SK-N-SH treated with all-trans-retinoic acid at 6 μM for 48 hours (cell line): ENCODE results near the gene ADORA1.

Experiments
- ATAC-seq: fragments of 200-7000 bp; cut with Tn5 transposase; 3 replicates; pipeline ENCODE4 v1.9.1; 2020; ENCODE audit warnings: mild to moderate bottlenecking, moderate library complexity
- BACH2 ChIP-seq: fragments of 250-450 bp; sonication (Bioruptor Pico); IDR thresholded peaks from 2 replicates; pipeline ENCODE4 v1.9.0; 2021; ENCODE audit warnings: mild to moderate bottlenecking, borderline replicate concordance
- CSDC2 ChIP-seq: fragments of 250-450 bp; sonication (Bioruptor Pico); IDR thresholded peaks from 2 replicates; pipeline ENCODE4 v1.5.0; 2020; ENCODE audit warnings: mild to moderate bottlenecking, moderate library complexity
- ESRRG ChIP-seq: fragments of 250-450 bp; sonication (Bioruptor Pico); IDR thresholded peaks from 2 replicates; pipeline ENCODE4 v1.6.1; 2021; ENCODE audit warnings: mild to moderate bottlenecking
- GLIS3 ChIP-seq: fragments of 250-450 bp; sonication (Bioruptor Pico); IDR thresholded peaks from 2 replicates; pipeline ENCODE4 v1.5.0; 2020; ENCODE audit warnings: mild to moderate bottlenecking, moderate library complexity
- ISL1 ChIP-seq: fragments of 250-450 bp; sonication (Bioruptor Pico); IDR thresholded peaks from 2 replicates; pipeline ENCODE4 v2.1.2; 2022; ENCODE audit warnings: mild to moderate bottlenecking, moderate library complexity
- OSR1 ChIP-seq: fragments of 250-450 bp; sonication (Bioruptor Pico); IDR thresholded peaks from 2 replicates; pipeline ENCODE4 v1.8.0; 2022; ENCODE audit warnings: moderate library complexity, mild to moderate bottlenecking, inconsistent platforms
- PATZ1 ChIP-seq: fragments of 250-450 bp; sonication (Bioruptor Pico); IDR thresholded peaks from 2 replicates; pipeline ENCODE4 v1.8.0; 2020; ENCODE audit warnings: mild to moderate bottlenecking, moderate library complexity, borderline replicate concordance
- PPARA ChIP-seq: fragments of 250-450 bp; sonication (Bioruptor Pico); IDR thresholded peaks from 2 replicates; pipeline ENCODE4 v1.5.0; 2020; ENCODE audit warnings: mild to moderate bottlenecking, borderline replicate concordance
- RARB ChIP-seq: fragments of 250-450 bp; sonication (Bioruptor Pico); IDR thresholded peaks from 2 replicates; pipeline ENCODE4 v1.8.0; 2021; ENCODE audit warnings: mild to moderate bottlenecking, moderate library complexity
- SNAI2 ChIP-seq: fragments of 250-450 bp; sonication (Bioruptor Pico); IDR thresholded peaks from 2 replicates; pipeline ENCODE4 v1.5.0; 2020; ENCODE audit warnings: mild to moderate bottlenecking, moderate library complexity
- TCF4 ChIP-seq: fragments of 250-450 bp; sonication (Bioruptor Pico); IDR thresholded peaks from 2 replicates; pipeline ENCODE4 v1.8.0; 2021; ENCODE audit warnings: mild to moderate bottlenecking, moderate library complexity, borderline replicate concordance
- TOX ChIP-seq: fragments of 250-450 bp; sonication (Bioruptor Pico); IDR thresholded peaks from 2 replicates; pipeline ENCODE4 v1.8.0; 2021; ENCODE audit warnings: mild to moderate bottlenecking, moderate library complexity, borderline replicate concordance
- ZC3H10 ChIP-seq: fragments of 250-450 bp; sonication (Bioruptor Pico); IDR thresholded peaks from 2 replicates; pipeline ENCODE4 v1.5.1; 2021; ENCODE audit warnings: mild to moderate bottlenecking, moderate library complexity
- ZFP3 ChIP-seq: fragments of 250-450 bp; sonication (Bioruptor Pico); IDR thresholded peaks from 2 replicates; pipeline ENCODE4 v1.5.0; 2020; ENCODE audit warnings: mild to moderate bottlenecking, moderate library complexity
- ZFP30 ChIP-seq: fragments of 450-650 bp; formaldehyde crosslinking; IDR thresholded peaks from 2 replicates; pipeline ENCODE4 v1.5.0; 2022; ENCODE audit warnings: mild to moderate bottlenecking, moderate library complexity
- ZNF565 ChIP-seq: fragments of 450-650 bp; formaldehyde crosslinking; conservative IDR thresholded peaks from 2 replicates; pipeline ENCODE4 v1.5.0; 2020; ENCODE audit warnings: low read depth, mild to moderate bottlenecking, moderate library complexity
- ZNF70 ChIP-seq: fragments of 450-650 bp; formaldehyde crosslinking; IDR thresholded peaks from 2 replicates; pipeline ENCODE4 v1.5.0; 2020; ENCODE audit warnings: mild to moderate bottlenecking, moderate library complexity
- ZNF8 ChIP-seq: fragments of 450-650 bp; formaldehyde crosslinking; IDR thresholded peaks from 2 replicates; pipeline ENCODE4 v1.5.0; 2020; ENCODE audit warnings: mild to moderate bottlenecking, moderate library complexity
- TF ChIP-seq, protein P1 (sequence below): fragments of 250-450 bp; sonication (Bioruptor Pico); IDR thresholded peaks from 2 replicates; pipeline ENCODE4 v1.5.1; 2020; ENCODE audit warnings: low read depth, mild to moderate bottlenecking, moderate library complexity
- TF ChIP-seq, protein P2 (sequence below): fragments of 250-450 bp; sonication (Bioruptor Pico); IDR thresholded peaks from 2 replicates; pipeline ENCODE4 v1.5.1; 2021; ENCODE audit warnings: mild to moderate bottlenecking, moderate library complexity

ADORA1 gene

DNA sequence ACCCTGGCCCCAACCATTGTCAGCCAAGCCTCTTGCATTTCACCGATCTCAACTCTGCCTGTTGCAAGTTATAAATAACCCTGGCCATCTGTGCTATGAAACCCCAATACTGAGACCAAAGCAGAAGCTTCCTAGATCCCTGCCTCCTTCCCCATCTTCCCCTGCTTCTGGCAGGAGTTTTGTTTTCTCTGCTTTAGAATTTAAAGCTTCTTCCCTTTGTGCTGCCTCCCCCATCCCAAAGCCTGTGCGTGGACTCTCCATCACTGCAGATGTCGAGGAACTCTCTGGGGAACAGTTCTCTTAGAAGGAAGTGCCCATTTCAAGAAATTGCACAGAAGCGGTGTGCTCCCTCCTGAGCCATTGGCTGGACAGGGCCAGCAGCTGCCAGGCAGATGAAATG, 24.3 kb upstream of the ADORA1 start:
- ATAC-seq: no peak

GRCh38 chr1:203103829-203104495, 23.6 kb upstream of the ADORA1 start:
- no peak for TF ChIP-seq GLIS3 (CRISPR knock-in tag)
- TF ChIP-seq ZNF8 (CRISPR knock-in tag): no peak
- TF ChIP-seq TOX (CRISPR knock-in tag): no peak
- no peak for TF ChIP-seq BACH2 (CRISPR knock-in tag)
- ATAC-seq: no peak

More for the DNA sequence above, 24.3 kb upstream of the ADORA1 start:
- TF ChIP-seq CSDC2 (CRISPR knock-in tag) (no peak), PPARA (no peak), ZNF70 (CRISPR knock-in tag) (no peak), ZNF8 (CRISPR knock-in tag) (no peak)

GRCh38 chr1:203104789-203105390, 22.6 kb upstream of the ADORA1 start:
- no peak for ATAC-seq
- TF ChIP-seq TCF4 (CRISPR knock-in tag) (no peak), OSR1 (no peak), CSDC2 (CRISPR knock-in tag) (no peak), ESRRG (CRISPR knock-in tag) (no peak), PATZ1 (CRISPR knock-in tag) (no peak), ISL1 (no peak), RARB (CRISPR knock-in tag) (no peak), ZNF70 (CRISPR knock-in tag) (no peak), ZFP3 (CRISPR knock-in tag) (no peak), PPARA (no peak), ZNF565 (CRISPR knock-in tag) (no peak), ZFP30 (CRISPR knock-in tag) (no peak)

GRCh38 chr1:203112475-203112874, 15.1 kb upstream of the ADORA1 start:
- TF ChIP-seq GLIS3 (CRISPR knock-in tag) (no peak), ISL1 (no peak), TOX (CRISPR knock-in tag) (no peak), ESRRG (CRISPR knock-in tag) (no peak), RARB (CRISPR knock-in tag) (no peak), ZFP3 (CRISPR knock-in tag) (no peak), SNAI2 (CRISPR knock-in tag) (no peak), ZC3H10 (CRISPR knock-in tag) (no peak)
- TF ChIP-seq, protein P1, sequence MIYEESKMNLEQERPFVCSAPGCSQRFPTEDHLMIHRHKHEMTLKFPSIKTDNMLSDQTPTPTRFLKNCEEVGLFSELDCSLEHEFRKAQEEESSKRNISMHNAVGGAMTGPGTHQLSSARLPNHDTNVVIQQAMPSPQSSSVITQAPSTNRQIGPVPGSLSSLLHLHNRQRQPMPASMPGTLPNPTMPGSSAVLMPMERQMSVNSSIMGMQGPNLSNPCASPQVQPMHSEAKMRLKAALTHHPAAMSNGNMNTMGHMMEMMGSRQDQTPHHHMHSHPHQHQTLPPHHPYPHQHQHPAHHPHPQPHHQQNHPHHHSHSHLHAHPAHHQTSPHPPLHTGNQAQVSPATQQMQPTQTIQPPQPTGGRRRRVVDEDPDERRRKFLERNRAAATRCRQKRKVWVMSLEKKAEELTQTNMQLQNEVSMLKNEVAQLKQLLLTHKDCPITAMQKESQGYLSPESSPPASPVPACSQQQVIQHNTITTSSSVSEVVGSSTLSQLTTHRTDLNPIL: no peak
- TF ChIP-seq, protein P2, sequence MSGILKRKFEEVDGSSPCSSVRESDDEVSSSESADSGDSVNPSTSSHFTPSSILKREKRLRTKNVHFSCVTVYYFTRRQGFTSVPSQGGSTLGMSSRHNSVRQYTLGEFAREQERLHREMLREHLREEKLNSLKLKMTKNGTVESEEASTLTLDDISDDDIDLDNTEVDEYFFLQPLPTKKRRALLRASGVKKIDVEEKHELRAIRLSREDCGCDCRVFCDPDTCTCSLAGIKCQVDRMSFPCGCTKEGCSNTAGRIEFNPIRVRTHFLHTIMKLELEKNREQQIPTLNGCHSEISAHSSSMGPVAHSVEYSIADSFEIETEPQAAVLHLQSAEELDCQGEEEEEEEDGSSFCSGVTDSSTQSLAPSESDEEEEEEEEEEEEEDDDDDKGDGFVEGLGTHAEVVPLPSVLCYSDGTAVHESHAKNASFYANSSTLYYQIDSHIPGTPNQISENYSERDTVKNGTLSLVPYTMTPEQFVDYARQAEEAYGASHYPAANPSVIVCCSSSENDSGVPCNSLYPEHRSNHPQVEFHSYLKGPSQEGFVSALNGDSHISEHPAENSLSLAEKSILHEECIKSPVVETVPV (CRISPR knock-in tag): no peak
- ATAC-seq: no peak

GRCh38 chr1:203113308-203113707, 14.2 kb upstream of the ADORA1 start:
- TF ChIP-seq ZNF70 (CRISPR knock-in tag): no peak
- TF ChIP-seq OSR1: no peak
- TF ChIP-seq, all 23 proteins: peak for 0
- ATAC-seq: no peak

DNA sequence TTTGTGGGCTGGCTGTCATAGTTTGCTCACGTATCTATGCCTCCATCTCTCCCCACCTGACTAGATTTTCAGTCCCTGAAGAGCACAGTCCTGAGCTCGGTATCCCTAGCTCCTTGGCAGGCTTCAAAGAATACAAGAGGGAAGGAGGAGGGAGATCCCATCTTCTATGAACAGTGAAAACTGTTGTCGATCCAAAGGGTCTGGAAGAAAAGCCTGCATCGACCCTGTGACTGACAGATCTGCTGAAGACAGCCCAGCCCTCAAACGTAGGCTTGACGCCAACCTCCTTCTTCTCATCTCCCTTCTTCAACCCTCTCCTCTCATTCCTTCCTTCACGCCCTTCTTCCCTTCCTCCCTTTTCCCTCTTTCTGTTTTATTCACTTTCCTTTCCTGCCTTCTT, 13.3 kb upstream of the ADORA1 start:
- no peak for ATAC-seq
- no peak for TF ChIP-seq ZNF565 (CRISPR knock-in tag)
